ENCODE measurements around the gene WASF3. TPM values are rescaled to one million over a fixed set of nuclear protein-coding genes. Genes with fewer than 3 reads are reported as not detected.

Gene WASF3
- total RNA-seq, 4 donors from 2014 or later, result 22.9 to 50.8 (median 47.9) TPM

- ATAC-seq (ENCODE audit: low FRiP score), result no peak
- TF ChIP-seq, protein P1, sequence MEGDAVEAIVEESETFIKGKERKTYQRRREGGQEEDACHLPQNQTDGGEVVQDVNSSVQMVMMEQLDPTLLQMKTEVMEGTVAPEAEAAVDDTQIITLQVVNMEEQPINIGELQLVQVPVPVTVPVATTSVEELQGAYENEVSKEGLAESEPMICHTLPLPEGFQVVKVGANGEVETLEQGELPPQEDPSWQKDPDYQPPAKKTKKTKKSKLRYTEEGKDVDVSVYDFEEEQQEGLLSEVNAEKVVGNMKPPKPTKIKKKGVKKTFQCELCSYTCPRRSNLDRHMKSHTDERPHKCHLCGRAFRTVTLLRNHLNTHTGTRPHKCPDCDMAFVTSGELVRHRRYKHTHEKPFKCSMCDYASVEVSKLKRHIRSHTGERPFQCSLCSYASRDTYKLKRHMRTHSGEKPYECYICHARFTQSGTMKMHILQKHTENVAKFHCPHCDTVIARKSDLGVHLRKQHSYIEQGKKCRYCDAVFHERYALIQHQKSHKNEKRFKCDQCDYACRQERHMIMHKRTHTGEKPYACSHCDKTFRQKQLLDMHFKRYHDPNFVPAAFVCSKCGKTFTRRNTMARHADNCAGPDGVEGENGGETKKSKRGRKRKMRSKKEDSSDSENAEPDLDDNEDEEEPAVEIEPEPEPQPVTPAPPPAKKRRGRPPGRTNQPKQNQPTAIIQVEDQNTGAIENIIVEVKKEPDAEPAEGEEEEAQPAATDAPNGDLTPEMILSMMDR (IDR thresholded peaks at IDR 0.05), result no peak
Observed at GRCh38 chr13:26541678-26542568, 15.6 kb upstream of the WASF3 start.

GRCh38 chr13:26544707-26545106, 12.8 kb upstream of the WASF3 start:
- ATAC-seq (ENCODE audit: low FRiP score) (no peak), DNase-seq (ENCODE audit: low spot score) (no peak)
- TF ChIP-seq, protein P1 (IDR thresholded peaks at IDR 0.05), result no peak

More at GRCh38 chr13:26541678-26542568, 15.6 kb upstream of the WASF3 start:
- no peak for DNase-seq (ENCODE audit: low spot score)

DNA sequence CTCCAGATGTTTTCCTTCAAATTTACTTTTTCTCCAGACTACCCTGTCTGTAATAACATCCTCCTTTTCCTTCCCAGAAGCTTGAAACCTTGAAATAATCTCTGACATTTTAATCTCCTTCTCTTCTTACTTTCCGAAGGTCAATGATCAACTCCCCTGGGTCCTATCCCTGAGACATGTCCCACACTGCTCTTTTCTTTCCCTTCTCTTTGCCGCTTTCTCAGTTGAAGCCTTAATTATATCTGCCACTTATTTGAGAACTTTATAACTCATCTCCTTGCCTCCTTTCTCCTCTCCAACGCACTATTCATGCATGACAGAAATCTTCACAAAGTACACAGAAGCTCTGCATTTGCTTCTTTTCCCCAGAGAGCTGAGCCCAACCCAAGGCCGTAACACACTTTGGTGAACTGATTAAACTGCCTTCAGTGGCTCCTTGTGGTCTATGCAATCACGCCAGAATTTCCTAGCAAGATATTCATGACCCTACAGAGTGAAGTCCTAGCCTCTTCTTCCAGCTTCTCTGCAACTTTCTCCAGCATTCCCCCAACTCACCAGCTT, 9.2 kb upstream of the WASF3 start:
- no peak for DNase-seq (ENCODE audit: low spot score)
- ATAC-seq (ENCODE audit: low FRiP score), result no peak
- TF ChIP-seq, protein P1 (IDR thresholded peaks at IDR 0.05), result no peak

DNA sequence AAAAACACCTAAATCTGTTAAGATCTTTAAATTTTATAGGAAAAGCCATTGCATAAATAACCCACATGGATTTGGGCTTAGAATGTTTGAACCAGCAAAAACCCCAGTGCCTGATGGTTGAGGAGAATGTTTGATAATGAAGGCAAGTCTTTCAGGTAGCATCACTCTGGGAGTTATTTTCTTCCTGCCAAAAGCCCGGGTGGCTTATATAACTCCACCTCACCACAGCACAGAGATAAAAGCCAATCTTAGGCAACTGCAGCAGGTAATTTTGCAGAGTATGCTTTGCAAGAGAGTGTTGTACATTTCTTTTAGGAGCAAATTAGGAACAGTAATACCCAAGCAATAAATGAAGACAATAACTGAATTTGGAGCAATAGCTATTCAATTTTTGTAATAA, 7.8 kb upstream of the WASF3 start:
- no peak for ATAC-seq (ENCODE audit: low FRiP score)
- TF ChIP-seq, protein P1 (IDR thresholded peaks at IDR 0.05), result no peak

GRCh38 chr13:26551255-26551860, 6.1 kb upstream of the WASF3 start:
- no peak for ATAC-seq (ENCODE audit: low FRiP score)
- DNase-seq (ENCODE audit: low spot score), result no peak
- TF ChIP-seq, protein P1 (IDR thresholded peaks at IDR 0.05), result no peak

More for the DNA sequence above, 7.8 kb upstream of the WASF3 start:
- DNase-seq (ENCODE audit: low spot score), result no peak

GRCh38 chr13:26555413-26555812, 2.1 kb upstream of the WASF3 start:
- TF ChIP-seq, protein P1 (IDR thresholded peaks at IDR 0.05), result no peak
- DNase-seq (ENCODE audit: low spot score) (no peak), ATAC-seq (ENCODE audit: low FRiP score) (no peak)

Data from omental fat pad (tissue), 4 donors.